Activated T-cell treated with anti-CD3 and anti-CD28 coated beads for 24 hours (primary cell): ENCODE data around the gene R3HDM1.
"Not testable (repeated sequence)": the region's sequence is repeated elsewhere in the genome, so short reads cannot be mapped to it uniquely, and the experiment has no call there.

ENCODE experiments used
- DNase-seq: peaks from one replicate; pipeline ENCODE4 v3.0.0-alpha.2; 2020; ENCODE audit warnings: low read depth

R3HDM1 gene

GRCh38 chr2:135641156-135642068, 110.1 kb downstream of the R3HDM1 start:
- no peak for DNase-seq

DNA sequence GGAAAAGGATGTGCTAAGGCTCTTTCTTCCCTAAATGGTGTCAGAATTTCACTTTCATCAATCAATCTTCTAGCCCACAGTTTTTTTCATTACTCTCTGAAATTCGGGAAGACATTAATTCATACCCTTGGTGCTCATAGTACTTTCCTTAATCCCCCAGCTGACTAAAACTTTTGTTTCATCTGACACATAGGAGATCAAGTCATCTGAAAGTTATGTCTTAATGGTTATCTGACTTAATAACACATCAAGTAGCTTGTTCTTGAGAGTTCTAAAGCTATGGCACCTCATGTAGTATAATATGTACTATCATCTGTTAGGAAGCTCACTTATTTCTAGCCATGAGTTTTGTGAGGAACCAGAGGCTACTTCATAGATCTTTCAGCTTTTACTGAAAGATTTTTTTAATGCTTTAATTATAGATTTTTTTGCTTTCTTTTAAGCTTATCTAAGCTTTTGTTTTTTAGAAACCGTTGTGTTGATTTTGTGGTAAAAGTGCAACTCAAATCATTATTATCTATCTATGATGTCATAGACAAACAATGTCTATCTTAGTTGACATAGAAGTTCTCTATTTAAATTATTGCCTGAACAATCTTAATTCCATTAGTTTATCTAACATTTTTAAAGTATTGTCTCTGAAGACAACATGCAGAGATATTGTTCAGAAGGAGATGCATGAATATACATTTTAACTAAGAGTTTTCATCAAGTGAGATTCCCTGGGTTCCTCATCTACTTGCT, 116.7 kb downstream of the R3HDM1 start:
- no peak for DNase-seq

DNA sequence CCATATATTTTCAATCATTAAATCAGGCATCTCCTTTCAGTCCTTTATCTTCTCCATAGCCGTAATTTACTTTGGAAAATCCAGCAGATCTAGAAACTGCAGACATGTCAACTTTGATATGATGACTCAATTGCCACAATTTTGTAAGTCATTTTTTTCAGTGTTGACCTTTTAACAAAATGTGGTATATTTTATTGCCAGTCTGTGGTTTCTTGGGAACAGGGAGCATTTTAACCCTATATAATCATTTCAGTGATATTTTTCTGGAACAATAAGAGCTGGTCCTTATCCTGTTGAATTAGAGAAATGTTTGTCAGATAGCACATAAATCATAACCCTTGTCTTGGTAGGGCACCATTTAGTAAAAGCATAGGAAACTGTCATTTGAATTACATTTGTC, 119.4 kb downstream of the R3HDM1 start:
- DNase-seq: no peak

- DNase-seq: no peak
Measured at GRCh38 chr2:135651717-135652116, 120.4 kb downstream of the R3HDM1 start.

DNA sequence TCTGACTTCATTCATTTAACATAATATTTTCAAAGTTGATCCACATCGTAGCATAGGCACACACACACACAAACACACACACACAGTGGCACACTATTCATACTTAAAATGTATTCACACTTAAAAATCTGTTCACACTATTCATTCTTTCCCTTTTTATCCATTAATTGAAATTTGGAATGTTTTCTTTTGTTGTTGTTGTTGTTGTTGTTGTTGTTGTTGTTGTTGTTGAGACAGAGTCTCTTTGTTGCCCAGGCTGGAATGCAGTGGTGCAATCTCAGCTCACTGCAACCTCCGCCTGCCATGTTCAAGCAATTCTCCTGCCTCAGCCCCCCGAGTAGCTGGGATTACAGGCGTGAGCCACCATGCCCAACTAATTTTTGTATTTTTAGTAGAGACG, 123.0 kb downstream of the R3HDM1 start:
- not testable (repeated sequence) for DNase-seq

- DNase-seq: peak; percentile 11
Measured at GRCh38 chr2:135657806-135658582, 126.7 kb downstream of the R3HDM1 start.

GRCh38 chr2:135662088-135662487, 130.8 kb downstream of the R3HDM1 start:
- DNase-seq: no peak

DNA sequence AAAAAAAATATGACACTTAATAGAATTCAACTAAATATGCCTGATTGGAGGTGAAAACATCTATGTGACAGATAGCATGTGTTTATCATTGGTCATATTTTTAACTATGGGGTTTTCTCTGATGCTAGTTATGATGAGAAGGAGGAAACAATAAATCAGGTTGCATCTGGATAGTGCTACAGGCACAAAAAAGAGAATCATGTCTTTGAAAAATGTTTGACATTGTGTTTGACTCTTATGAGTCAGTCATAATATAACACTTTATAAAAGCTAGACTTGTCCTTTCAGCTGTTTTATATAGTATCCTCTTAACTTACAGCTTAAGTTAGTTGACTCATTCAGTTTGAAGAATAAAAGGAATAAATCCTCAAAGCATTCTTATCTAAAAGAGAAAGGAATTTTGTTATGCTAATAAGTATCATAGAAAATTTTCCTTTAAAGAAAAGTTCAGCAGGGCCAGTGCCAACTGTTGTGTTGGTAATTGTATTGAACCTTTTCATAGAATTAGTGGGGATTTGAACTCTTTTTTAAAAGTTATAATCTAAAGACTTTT, 131.9 kb downstream of the R3HDM1 start:
- DNase-seq: no peak

DNA sequence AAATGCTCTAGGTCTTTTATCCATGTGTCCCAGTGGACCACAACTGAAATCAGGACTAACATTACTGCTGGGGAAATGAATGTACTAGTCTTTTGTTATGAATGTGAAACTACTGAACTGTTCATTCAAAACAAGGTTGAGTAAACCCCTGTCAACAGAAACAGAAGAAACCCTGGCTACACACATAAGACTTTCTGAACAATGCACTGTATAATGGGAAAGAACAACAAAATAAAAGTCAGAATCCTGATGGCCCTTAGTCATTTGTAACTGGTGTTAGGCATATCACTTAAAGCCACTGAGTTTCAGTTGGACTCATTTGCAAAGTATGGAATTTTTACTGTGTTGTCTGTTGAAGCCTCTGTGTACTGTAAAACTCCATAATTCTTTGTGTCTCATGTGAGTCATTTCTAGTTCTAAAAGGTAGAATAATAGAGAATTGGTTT, 133.4 kb downstream of the R3HDM1 start:
- DNase-seq: no peak

- no peak for DNase-seq
Measured at GRCh38 chr2:135667045-135667444, 135.8 kb downstream of the R3HDM1 start.

- no peak for DNase-seq
Measured at GRCh38 chr2:135674453-135674852, 143.2 kb downstream of the R3HDM1 start.

DNA sequence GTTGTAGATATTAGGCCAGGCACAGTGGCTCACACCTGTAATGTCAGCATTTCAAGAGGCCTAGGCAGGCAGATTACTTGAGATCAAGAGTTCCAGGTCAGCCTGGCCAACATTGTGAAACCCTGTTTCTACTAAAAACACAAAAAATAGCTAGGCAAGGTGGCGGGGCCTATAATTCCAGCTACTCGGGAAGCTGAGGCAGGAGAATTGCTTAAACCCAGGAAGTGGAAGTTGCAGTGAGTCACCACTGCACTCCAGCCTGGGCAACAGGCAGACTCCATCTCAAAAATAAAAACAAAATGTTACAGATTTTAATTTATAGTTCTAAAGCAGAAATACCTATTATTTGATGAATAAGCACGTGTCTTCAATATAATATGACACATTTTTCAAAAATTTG, 144.7 kb downstream of the R3HDM1 start:
- DNase-seq: no peak

DNA sequence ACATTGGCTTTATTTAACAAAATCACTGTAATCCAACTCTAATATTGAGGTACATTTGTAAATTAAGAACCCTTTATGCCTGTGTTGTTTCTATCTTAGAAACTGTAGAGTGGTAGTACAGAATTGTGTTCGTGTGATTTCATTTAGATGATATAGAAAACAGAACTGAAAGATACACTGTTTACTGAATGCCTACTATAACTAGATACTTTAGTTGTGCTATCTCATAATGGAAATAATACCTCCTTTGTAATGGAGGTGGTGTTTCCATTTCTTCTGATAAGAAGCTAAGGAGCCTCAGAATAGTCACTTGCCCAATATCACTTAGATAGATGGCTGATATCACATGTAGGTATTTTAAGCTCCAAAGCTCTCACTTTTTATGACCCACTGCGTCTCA, 147.8 kb downstream of the R3HDM1 start:
- DNase-seq: no peak

GRCh38 chr2:135685361-135685760, 154.1 kb downstream of the R3HDM1 start:
- no peak for DNase-seq

DNA sequence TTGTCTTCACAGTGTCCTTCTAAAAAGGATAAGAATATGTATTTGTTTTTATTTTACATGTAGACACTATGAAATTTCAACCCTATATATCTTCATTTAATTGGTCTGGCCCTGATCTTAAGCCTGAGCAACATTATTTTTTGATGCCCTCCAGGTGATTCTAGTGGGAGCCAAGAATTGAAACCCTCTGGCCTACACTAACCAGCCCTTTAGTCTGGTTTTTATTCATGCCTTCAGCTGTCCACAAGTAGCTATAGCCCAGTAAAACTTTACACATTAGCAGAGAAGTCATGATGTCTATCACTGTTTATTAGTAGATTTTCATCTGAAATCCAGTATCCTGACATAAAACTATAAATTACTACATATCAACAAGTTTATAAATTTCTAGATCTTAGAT, 157.7 kb downstream of the R3HDM1 start:
- DNase-seq: no peak

DNA sequence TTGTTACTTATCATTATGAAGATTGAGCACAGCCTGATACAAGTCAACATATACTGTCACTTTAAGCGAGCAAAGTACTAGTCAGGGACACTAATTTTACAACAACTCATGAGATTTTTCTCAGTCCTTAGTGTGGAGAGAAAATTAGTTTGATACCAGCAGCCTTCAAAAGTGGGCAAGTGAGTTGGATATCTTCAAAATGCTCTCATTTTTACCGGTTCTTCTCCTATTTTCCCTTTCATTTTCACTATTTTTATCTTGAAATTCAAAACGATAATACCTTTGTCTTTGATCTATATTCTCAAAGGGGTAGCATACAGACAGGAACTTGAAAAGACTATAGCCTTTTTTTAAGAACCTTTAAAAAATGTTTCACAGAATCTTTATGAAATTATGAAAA, 158.4 kb downstream of the R3HDM1 start:
- no peak for DNase-seq

DNA sequence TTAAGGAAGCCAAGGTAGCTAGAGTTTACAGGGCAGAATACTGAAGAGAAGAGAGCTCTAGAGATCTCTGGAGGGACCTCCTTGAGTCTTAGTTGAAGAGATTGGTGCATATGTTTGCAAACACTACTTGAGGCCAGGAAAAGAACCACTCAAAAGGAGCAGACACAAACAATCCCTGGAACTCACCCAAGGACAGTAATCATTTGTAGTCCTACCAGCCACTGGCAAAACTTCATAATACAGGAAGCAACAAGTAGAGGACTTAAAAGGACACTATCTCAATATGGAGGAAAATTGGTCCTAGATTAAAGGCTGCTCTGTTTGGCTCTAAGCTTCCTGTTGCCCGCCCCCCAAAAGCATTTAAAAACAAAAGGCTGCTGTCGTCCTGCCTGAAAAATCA, 163.4 kb downstream of the R3HDM1 start:
- DNase-seq: no peak

DNA sequence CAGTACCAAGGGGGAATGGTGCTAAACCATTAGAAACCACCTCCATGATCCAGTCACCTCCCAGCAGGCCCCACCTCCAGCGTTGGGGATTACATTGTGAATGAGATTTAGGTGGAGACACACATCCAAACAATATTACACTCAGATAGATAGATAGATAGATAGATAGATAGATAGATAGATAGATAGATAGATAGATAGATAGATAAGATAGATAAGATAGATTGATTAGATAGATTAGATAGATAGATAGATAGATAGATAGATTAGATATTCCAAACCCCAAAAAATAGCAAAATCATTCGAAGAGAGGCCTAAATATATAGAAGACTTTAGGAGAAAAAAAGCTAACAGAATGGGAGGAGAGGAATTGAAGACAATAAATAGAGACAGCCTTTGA, 167.6 kb downstream of the R3HDM1 start:
- no peak for DNase-seq

GRCh38 chr2:135701442-135701841, 170.2 kb downstream of the R3HDM1 start:
- DNase-seq: no peak

- DNase-seq: no peak
Measured at GRCh38 chr2:135703300-135703699, 172.0 kb downstream of the R3HDM1 start.

GRCh38 chr2:135704075-135704474, 172.8 kb downstream of the R3HDM1 start:
- DNase-seq: not testable (repeated sequence)

- no peak for DNase-seq
Measured at GRCh38 chr2:135708159-135708558, 176.9 kb downstream of the R3HDM1 start.
